ENCODE results near the gene GNA14.

DNA sequence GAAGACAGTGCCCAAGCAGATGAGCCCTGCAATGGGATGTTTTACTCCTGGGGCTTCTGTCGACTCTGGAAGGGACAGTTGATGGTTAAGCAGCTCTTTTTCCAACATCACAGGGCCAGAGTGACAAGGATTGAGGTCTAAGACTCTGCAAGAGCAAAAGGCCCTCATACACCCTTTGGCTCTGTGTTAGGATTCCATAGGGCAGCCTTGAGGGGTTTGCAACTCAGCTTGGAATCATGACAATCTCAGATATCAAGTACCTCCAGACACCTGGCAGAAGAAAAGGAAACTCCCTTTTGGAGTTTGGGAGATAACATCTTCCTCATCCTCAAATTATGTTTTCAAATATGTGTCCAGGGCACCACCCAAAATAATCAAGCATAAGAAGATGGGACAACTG, 205.7 kb downstream of the GNA14 start:
- TF ChIP-seq EGR1 (IDR thresholded peaks at IDR 0.05; ENCODE audit: borderline replicate concordance, low read depth, low read length), result no peak
- TF ChIP-seq EZH2 (IDR thresholded peaks at IDR 0.05; ENCODE audit: low read depth, low read length, severe bottlenecking), result no peak
- no peak for TF ChIP-seq CTCF (IDR thresholded peaks at IDR 0.05; ENCODE audit: control extremely low read depth in 1 of 3, insufficient read depth in 1 of 3, low read depth in 1 of 3, low read length in 3 of 3)
- TF ChIP-seq JUN (IDR thresholded peaks at IDR 0.05; ENCODE audit: low read depth, low read length), result no peak

All from H1 (cell line).